Measurements from ENCODE around the gene ABCG2.
A peak's percentile ranks its signal among the peaks of the same experiment; 100 is the strongest.
"Not testable (repeated sequence)": the region's sequence is repeated elsewhere in the genome, so short reads cannot be mapped to it uniquely, and the experiment has no call there.

The ABCG2 gene

GRCh38 chr4:88166608-88167007 lies 8.2 kb upstream of the ABCG2 start:
- no peak for DNase-seq (ENCODE audit: low spot score)

GRCh38 chr4:88163336-88163735 lies 4.9 kb upstream of the ABCG2 start:
- no peak for DNase-seq (ENCODE audit: low spot score)

- no peak for DNase-seq (ENCODE audit: low spot score)
Observed at GRCh38 chr4:88162626-88163025, 4.2 kb upstream of the ABCG2 start.

- peak; percentile 68 for DNase-seq (ENCODE audit: low spot score)
Observed at GRCh38 chr4:88159229-88159725, 838 bp upstream of the ABCG2 start.

- DNase-seq (ENCODE audit: low spot score) = no peak
Observed at GRCh38 chr4:88158038-88158488, 376 bp downstream of the ABCG2 start.

- not testable (repeated sequence) for DNase-seq (ENCODE audit: low spot score)
Observed at GRCh38 chr4:88152331-88152730, 6.1 kb downstream of the ABCG2 start.

GRCh38 chr4:88148560-88148959 lies 9.9 kb downstream of the ABCG2 start:
- no peak for DNase-seq (ENCODE audit: low spot score)

- DNase-seq (ENCODE audit: low spot score) = no peak
Observed at GRCh38 chr4:88147799-88148217, 10.6 kb downstream of the ABCG2 start.

- no peak for DNase-seq (ENCODE audit: low spot score)
Observed at GRCh38 chr4:88146891-88147290, 11.5 kb downstream of the ABCG2 start.

GRCh38 chr4:88144866-88145300 lies 13.6 kb downstream of the ABCG2 start:
- DNase-seq (ENCODE audit: low spot score) = no peak

GRCh38 chr4:88144048-88144447 lies 14.4 kb downstream of the ABCG2 start:
- DNase-seq (ENCODE audit: low spot score) = no peak

- DNase-seq (ENCODE audit: low spot score) = peak; percentile 51
Observed at GRCh38 chr4:88143504-88143903, 14.9 kb downstream of the ABCG2 start.

- no peak for DNase-seq (ENCODE audit: low spot score)
Observed at GRCh38 chr4:88138561-88138960, 19.9 kb downstream of the ABCG2 start.

- DNase-seq (ENCODE audit: low spot score) = no peak
Observed at GRCh38 chr4:88137112-88137511, 21.3 kb downstream of the ABCG2 start.

- no peak for DNase-seq (ENCODE audit: low spot score)
Observed at GRCh38 chr4:88136249-88136648, 22.2 kb downstream of the ABCG2 start.

GRCh38 chr4:88135356-88135663 lies 23.1 kb downstream of the ABCG2 start:
- DNase-seq (ENCODE audit: low spot score) = no peak

- no peak for DNase-seq (ENCODE audit: low spot score)
Observed at GRCh38 chr4:88134536-88135355, 23.7 kb downstream of the ABCG2 start.

- DNase-seq (ENCODE audit: low spot score) = no peak
Observed at GRCh38 chr4:88134111-88134510, 24.3 kb downstream of the ABCG2 start.

- DNase-seq (ENCODE audit: low spot score) = no peak
Observed at GRCh38 chr4:88130544-88131305, 27.7 kb downstream of the ABCG2 start.

- no peak for DNase-seq (ENCODE audit: low spot score)
Observed at GRCh38 chr4:88130003-88130402, 28.4 kb downstream of the ABCG2 start.

GRCh38 chr4:88122260-88122659 lies 36.2 kb downstream of the ABCG2 start:
- DNase-seq (ENCODE audit: low spot score) = not testable (repeated sequence)

GRCh38 chr4:88119943-88120342 lies 38.5 kb downstream of the ABCG2 start:
- no peak for DNase-seq (ENCODE audit: low spot score)

- DNase-seq (ENCODE audit: low spot score) = no peak
Observed at GRCh38 chr4:88115587-88115986, 42.9 kb downstream of the ABCG2 start.

Measured in RKO (cell line).